SKM-1 treated with dmso at 0.1 percent for 144 hours (cell line): ENCODE measurements around the gene RGR.

Experiments
- DNase-seq: peaks from one replicate; lab custom pipeline; 2025; ENCODE audit not compliant: unreplicated experiment; lab: John Stamatoyannopoulos, UW

Gene RGR

GRCh38 chr10:84293171-84293570 is 48.3 kb downstream of the RGR start:
- DNase-seq, result no peak

- DNase-seq, result no peak
Measured at GRCh38 chr10:84293574-84294016, 48.7 kb downstream of the RGR start.

- no peak for DNase-seq
Measured at GRCh38 chr10:84294766-84295447, 50.1 kb downstream of the RGR start.

- DNase-seq, result no peak
Measured at GRCh38 chr10:84296091-84296981, 51.5 kb downstream of the RGR start.

- no peak for DNase-seq
Measured at GRCh38 chr10:84298057-84298456, 53.2 kb downstream of the RGR start.

- no peak for DNase-seq
Measured at GRCh38 chr10:84302223-84302622, 57.4 kb downstream of the RGR start.

GRCh38 chr10:84306751-84307384 is 62.0 kb downstream of the RGR start:
- no peak for DNase-seq

- DNase-seq, result no peak
Measured at GRCh38 chr10:84308021-84308420, 63.2 kb downstream of the RGR start.

- DNase-seq, result peak; percentile 38
Measured at GRCh38 chr10:84308481-84309304, 63.8 kb downstream of the RGR start.
